Skeletal muscle tissue (tissue), 4 donors: ENCODE results near the gene AKR1C3. TPM values are rescaled to one million over a fixed set of nuclear protein-coding genes. Genes with fewer than 3 reads are reported as not detected.
"Not testable (repeated sequence)": the region's sequence is repeated elsewhere in the genome, so short reads cannot be mapped to it uniquely, and the experiment has no call there.

Experiments
- H3K27ac ChIP-seq: one replicate; pipeline ENCODE4 v1.7.0; 2013; ENCODE audit warnings: mild to moderate bottlenecking, low read depth, low read length, inconsistent platforms
- H3K27me3 ChIP-seq, 3 donors: one replicate each; pipeline ENCODE4 v1.7.0; 2013; ENCODE audit warnings: low read length in 3 of 3; ENCODE audit not compliant: control insufficient read depth in 3 of 3, insufficient read depth in 3 of 3
- H3K36me3 ChIP-seq, 3 donors: one replicate each; pipeline ENCODE4 v1.7.0; 2013; ENCODE audit warnings: low read length in 3 of 3; ENCODE audit not compliant: control insufficient read depth in 3 of 3, insufficient read depth in 3 of 3
- H3K4me1 ChIP-seq, 3 donors: one replicate each; pipeline ENCODE4 v1.7.0; 2013; ENCODE audit warnings: low read length in 3 of 3, mild to moderate bottlenecking in 3 of 3; ENCODE audit not compliant: control insufficient read depth in 3 of 3, insufficient read depth in 3 of 3
- H3K4me3 ChIP-seq, 3 donors: one replicate each; pipeline ENCODE4 v1.7.0; 2013; ENCODE audit warnings: low read length in 3 of 3
- H3K9ac ChIP-seq, 3 donors: one replicate each; pipeline ENCODE4 v1.7.0; 2013; ENCODE audit warnings: low read length in 3 of 3, mild to moderate bottlenecking in 3 of 3, moderate library complexity in 2 of 3, low read depth in 1 of 3
- H3K9me3 ChIP-seq, 3 donors: one replicate each; pipeline ENCODE4 v1.7.0; 2013; ENCODE audit warnings: low read length in 3 of 3; ENCODE audit not compliant: control insufficient read depth in 3 of 3
- total RNA-seq: library from RNA; depleted of rRNA; stranded (reverse); fragments of >200 nt; gene quantifications from one replicate; pipeline ENCODE4 v1.2.3, GENCODE V29; 2014
- donor health status: Osteomylitis.

Gene AKR1C3
- total RNA-seq, 1 donor from 2014 or later = 1.6 TPM

DNA sequence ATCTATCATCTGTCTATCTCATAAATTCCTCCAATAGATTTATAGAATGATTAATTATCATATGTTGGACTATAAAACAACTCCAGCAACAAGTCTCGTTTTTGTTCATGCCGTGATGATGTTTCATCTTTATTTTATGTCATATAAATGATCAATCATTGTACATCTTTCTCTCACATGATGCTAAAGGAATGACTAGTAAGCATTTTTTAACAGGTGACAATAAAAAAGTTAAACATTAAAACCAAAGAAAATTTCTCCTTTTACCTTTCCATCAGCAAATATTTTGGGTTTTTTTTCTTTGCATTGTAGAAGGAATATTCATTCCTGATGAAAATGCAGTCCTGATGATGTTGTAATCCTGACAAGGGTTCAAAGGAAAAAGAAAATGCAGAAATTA is 41.4 kb downstream of the AKR1C3 start:
- Histone ChIP-seq H3K27me3 (no peaks in the 10 kb centered on the region), H3K4me3 (no peak overlapping the region), H3K9me3 (peaks cover 0 to 11% (median 0%) of the 10 kb centered on the region in 3 donors), H3K36me3 (no peaks in the 10 kb centered on the region), H3K4me1 (no peaks in the 10 kb centered on the region), H3K9ac (no peak overlapping the region), H3K27ac (no peak overlapping the region)

DNA sequence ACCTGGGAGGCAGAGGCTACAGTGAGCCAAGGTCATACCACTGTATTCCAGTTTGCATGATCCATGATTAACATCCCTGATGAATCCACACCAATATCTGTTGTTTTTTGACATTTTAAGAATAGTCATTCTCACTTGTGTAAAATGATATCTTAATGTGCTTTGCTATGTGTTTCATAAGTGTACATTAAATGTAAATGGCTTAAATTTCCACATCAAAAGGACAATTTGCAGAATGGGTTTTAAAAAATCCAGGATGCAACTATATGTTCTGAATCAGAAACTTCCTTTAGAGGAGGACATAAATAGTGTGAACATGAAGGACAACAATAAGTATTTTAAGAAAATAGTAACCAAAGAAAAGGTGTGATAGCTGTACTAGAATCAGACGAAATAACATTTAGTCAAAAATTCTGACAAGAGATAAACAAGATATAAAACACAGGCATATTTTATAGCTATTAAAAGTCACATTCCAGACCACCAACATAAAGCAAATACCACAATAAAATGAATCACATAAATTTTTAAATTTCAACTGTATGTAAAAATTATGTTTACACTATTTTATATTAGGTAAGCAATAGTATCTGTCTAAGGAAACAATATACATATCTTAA is 42.4 kb downstream of the AKR1C3 start:
- Histone ChIP-seq H3K27ac (no peak overlapping the region), H3K4me1 (no peaks in the 10 kb centered on the region), H3K27me3 (no peaks in the 10 kb centered on the region), H3K9ac (no peak overlapping the region), H3K9me3 (peaks cover 0 to 11% (median 0%) of the 10 kb centered on the region in 3 donors), H3K4me3 (no peak overlapping the region), H3K36me3 (no peaks in the 10 kb centered on the region)

DNA sequence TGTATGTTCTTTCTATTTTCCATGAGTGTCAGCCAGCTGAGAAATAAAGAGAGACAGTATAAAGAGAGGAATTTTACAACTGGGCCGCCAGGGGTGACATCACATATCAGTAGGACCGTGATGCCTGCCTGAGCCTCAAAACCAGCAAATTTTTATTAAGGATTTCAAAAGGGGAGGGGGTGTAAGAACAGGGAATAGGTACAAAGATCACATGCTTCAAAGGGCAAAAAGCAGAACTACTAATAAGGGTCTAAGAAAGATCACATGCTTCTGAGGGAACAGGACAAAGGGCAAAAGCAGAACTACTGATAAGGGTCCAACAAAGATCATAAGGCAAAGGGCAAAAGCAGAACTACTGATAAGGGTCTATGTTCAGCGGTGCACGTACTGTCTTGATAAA is 43.5 kb downstream of the AKR1C3 start:
- not testable (repeated sequence) for H3K4me3 ChIP-seq, H3K27ac ChIP-seq, H3K36me3 ChIP-seq, H3K4me1 ChIP-seq, H3K9ac ChIP-seq, H3K27me3 ChIP-seq
- H3K9me3 ChIP-seq = peaks cover 0 to 11% (median 0%) of the 10 kb centered on the region in 3 donors

DNA sequence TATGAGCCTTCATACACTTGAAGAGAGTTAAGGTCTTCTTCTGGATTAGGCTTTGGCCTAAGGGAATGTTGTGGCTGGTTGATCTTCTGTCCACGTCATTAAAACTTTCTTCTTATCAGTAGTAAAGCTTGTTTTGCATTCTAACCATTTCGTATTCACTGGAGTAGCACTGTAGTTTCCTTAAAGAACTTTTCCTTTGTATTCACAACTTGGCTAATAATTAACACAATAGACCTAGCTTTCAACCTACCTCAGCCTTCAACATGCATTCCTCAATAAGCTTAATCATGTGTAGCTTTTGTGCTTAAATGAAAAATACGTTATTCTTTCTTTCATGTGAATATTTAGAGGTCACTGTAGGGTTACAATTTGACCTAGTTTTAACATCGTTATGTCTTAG is 48.0 kb downstream of the AKR1C3 start:
- Histone ChIP-seq H3K4me3 (no peak overlapping the region), H3K4me1 (no peaks in the 10 kb centered on the region), H3K9ac (no peak overlapping the region), H3K27ac (no peak overlapping the region), H3K27me3 (no peaks in the 10 kb centered on the region), H3K36me3 (no peaks in the 10 kb centered on the region), H3K9me3 (no peaks in the 10 kb centered on the region)

DNA sequence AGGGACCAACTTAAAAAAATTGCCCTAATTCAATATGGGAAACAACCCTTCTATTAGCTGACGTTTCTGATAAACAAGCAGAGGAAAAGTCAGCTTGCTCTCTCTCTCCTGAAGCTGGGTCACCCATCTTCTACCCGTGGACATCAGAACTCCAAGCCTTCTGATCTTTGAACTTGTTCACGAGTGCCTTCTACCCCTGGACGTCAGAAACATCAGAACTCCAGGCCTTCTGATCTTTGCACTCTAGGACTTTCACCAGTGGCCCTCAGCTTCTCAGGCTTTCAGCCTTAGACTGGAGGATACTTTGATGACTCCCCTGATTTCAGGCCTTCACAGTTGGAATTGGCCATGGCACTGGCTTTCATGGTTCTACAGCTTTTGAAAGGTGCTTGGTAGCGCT is 48.9 kb downstream of the AKR1C3 start:
- Histone ChIP-seq H3K4me1 (no peaks in the 10 kb centered on the region), H3K27me3 (no peaks in the 10 kb centered on the region), H3K27ac (no peak overlapping the region), H3K9ac (no peak overlapping the region), H3K9me3 (no peaks in the 10 kb centered on the region), H3K4me3 (no peak overlapping the region), H3K36me3 (no peaks in the 10 kb centered on the region)

DNA sequence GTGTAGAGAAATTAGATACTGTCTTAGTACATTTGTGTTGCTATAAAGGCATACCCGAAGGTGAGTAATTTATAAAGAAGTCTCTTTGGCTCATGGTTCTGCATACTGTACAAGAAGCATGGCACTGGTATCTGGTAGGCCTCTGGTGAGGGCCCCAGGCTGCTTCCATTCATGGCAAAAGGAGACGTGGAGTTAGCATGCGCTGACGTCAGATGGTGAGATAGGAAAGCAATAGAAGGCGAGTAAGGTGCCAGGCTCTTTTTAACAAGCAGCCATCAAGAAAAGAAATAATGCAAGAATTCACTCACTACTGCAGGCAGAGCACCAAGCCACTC is 52.7 kb downstream of the AKR1C3 start:
- no peaks in the 10 kb centered on the region for H3K4me1 ChIP-seq
- no peaks in the 10 kb centered on the region for H3K9me3 ChIP-seq
- H3K27ac ChIP-seq = no peak overlapping the region
- H3K36me3 ChIP-seq = no peaks in the 10 kb centered on the region
- H3K9ac ChIP-seq = no peak overlapping the region
- no peaks in the 10 kb centered on the region for H3K27me3 ChIP-seq
- no peak overlapping the region for H3K4me3 ChIP-seq

DNA sequence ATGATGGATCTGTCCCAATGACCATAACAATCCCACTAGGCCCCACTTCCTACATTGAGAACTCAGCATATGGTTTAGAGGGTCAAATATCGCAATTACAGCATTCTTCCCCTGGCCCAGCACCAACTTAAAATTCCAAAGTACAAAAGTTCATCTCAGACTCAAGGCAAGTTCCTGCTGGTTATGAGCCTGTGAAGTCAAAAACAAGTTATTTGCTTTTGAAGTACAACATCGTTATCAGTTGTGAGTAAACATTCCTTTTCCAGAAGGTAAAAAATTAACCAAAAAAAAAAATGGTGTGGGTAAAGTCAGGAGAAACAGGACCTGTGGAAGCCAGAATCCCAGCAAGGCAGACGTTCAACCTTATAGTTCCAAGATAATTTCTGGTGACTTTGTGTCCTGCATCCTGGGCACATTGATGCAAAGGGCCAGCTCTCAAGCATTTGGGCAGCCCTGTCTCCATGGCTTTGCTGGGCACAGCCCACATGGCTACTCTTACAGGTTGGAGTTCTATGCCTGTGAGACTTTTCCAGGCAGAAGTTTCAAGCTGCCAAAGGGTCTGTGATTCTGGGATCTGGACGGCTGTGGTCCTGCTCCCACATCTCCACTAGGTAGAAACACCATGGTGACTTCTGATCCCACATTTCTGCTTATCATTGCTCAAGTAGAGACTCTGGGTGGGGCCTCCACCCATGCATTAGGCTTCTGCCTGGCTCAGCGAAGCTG is 53.2 kb downstream of the AKR1C3 start:
- Histone ChIP-seq H3K9ac (no peak overlapping the region), H3K27ac (no peak overlapping the region), H3K4me3 (no peak overlapping the region), H3K9me3 (no peaks in the 10 kb centered on the region), H3K36me3 (no peaks in the 10 kb centered on the region), H3K4me1 (no peaks in the 10 kb centered on the region), H3K27me3 (no peaks in the 10 kb centered on the region)

DNA sequence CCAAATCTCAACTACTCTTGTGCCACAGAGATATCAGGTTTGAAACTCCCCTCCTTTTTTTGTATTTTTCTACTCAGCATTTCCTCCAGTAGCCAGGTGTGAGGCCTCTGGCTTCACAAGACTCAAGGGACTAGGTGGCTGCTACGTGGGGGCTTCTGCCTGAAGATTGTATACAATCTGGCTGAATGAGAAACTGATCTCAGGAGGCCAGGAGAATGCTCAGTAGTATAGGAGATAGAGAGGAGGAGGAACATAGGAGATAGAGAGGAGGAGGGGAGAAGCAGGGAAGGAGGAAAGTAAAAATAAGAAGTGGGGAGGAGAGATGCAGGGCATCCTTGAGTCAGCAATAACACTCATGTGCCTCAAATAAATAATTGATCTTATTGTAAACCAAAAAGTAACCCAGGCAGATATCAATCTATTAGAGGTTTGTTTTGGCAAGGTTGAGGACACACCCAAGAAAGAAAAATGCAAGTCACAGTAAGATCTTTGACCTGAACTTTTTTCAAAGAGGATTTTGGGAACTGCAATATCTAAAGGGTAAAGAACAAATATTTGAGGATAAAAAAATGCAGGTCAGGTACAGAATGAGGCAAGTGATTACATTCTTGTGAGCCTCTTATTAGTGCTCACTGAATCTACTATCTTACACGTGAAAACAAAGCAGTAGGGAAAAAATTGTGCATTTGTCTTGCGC is 53.9 kb downstream of the AKR1C3 start:
- Histone ChIP-seq H3K36me3 (no peaks in the 10 kb centered on the region), H3K27ac (no peak overlapping the region), H3K9ac (no peak overlapping the region), H3K27me3 (no peaks in the 10 kb centered on the region), H3K4me3 (no peak overlapping the region), H3K9me3 (no peaks in the 10 kb centered on the region), H3K4me1 (no peaks in the 10 kb centered on the region)

DNA sequence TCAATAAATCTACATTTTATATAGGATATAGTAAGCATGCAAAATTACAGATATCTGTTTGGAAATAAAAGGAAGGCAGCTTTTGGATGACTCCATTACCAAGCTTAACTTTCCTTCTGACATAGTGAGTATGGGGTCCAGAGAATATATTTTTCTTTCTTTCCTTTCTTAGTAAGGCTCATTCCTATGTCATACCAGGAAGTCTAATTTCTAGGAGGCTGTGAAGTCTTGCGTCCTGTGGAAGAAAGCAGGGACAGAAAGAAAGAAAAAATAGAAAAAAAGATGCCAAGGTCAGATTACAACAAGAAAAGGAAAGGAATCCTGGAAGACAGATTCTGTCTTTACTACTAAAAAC is 54.4 kb downstream of the AKR1C3 start:
- no peaks in the 10 kb centered on the region for H3K4me1 ChIP-seq
- H3K9me3 ChIP-seq = no peaks in the 10 kb centered on the region
- H3K36me3 ChIP-seq = no peaks in the 10 kb centered on the region
- no peak overlapping the region for H3K9ac ChIP-seq
- H3K27me3 ChIP-seq = no peaks in the 10 kb centered on the region
- H3K27ac ChIP-seq = no peak overlapping the region
- no peak overlapping the region for H3K4me3 ChIP-seq

DNA sequence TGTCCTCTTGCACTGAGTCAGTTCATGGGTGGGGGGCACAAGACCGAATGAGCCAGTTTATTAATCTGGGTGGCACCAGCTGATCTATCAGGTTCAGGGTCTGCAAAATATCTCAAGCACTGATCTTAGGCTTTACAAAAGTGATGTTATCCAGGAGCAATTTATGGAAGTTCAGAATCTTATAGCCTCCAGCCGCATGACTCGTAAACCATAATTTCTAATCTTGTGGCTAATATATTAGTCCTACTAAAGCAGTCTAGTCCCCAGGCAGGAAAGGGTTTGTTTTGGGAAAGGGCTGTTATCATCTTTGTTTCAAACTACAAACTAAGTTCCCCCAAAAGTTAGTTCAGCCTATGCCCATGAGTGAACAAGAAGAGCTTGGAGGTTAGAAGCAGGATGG is 56.9 kb downstream of the AKR1C3 start:
- no peaks in the 10 kb centered on the region for H3K9me3 ChIP-seq
- H3K4me3 ChIP-seq = no peak overlapping the region
- H3K27ac ChIP-seq = no peak overlapping the region
- H3K4me1 ChIP-seq = no peaks in the 10 kb centered on the region
- H3K27me3 ChIP-seq = no peaks in the 10 kb centered on the region
- no peak overlapping the region for H3K9ac ChIP-seq
- H3K36me3 ChIP-seq = no peaks in the 10 kb centered on the region
